HG03442 (cell line): ENCODE results near the gene ORC1.

Source experiments
- ATAC-seq: cut with Tn5 transposase; IDR thresholded peaks from one replicate; pipeline ENCODE4 v1.9.1; 2021; ENCODE audit warnings: mild to moderate bottlenecking, moderate library complexity; ENCODE audit not compliant: unreplicated experiment

The ORC1 gene

GRCh38 chr1:52346653-52347052, 57.6 kb downstream of the ORC1 start:
- ATAC-seq: no peak

GRCh38 chr1:52345252-52345651, 59.0 kb downstream of the ORC1 start:
- no peak for ATAC-seq

- ATAC-seq: no peak
These were observed 60.2 kb downstream of the ORC1 start for GRCh38 chr1:52343979-52344378.

GRCh38 chr1:52341655-52342260, 62.5 kb downstream of the ORC1 start:
- ATAC-seq: no peak

GRCh38 chr1:52337439-52337838, 66.8 kb downstream of the ORC1 start:
- ATAC-seq: no peak

GRCh38 chr1:52334906-52335528, 69.2 kb downstream of the ORC1 start:
- no peak for ATAC-seq

- ATAC-seq: no peak
These were observed 71.8 kb downstream of the ORC1 start for GRCh38 chr1:52332411-52332810.

- ATAC-seq: no peak
These were observed 75.6 kb downstream of the ORC1 start for GRCh38 chr1:52328615-52329014.

GRCh38 chr1:52325786-52326185, 78.4 kb downstream of the ORC1 start:
- no peak for ATAC-seq

- no peak for ATAC-seq
These were observed 80.5 kb downstream of the ORC1 start for GRCh38 chr1:52323731-52324130.
